GM12892 (cell line): ENCODE results near the gene GNG11.

ENCODE experiments used
- POLR2A ChIP-seq: IDR thresholded peaks from 2 replicates; pipeline ENCODE4 v1.6.1; 2011; ENCODE audit warnings: low read depth, low read length, control low read depth
- POLR2AphosphoS5 ChIP-seq: IDR thresholded peaks from 2 replicates; pipeline ENCODE4 v1.6.1; 2011; ENCODE audit warnings: low read depth, low read length, control low read depth
- TAF1 ChIP-seq: IDR thresholded peaks from 2 replicates; pipeline ENCODE4 v1.6.1; 2011; ENCODE audit warnings: low read depth, mild to moderate bottlenecking, control low read depth, low read length, borderline replicate concordance

DNA sequence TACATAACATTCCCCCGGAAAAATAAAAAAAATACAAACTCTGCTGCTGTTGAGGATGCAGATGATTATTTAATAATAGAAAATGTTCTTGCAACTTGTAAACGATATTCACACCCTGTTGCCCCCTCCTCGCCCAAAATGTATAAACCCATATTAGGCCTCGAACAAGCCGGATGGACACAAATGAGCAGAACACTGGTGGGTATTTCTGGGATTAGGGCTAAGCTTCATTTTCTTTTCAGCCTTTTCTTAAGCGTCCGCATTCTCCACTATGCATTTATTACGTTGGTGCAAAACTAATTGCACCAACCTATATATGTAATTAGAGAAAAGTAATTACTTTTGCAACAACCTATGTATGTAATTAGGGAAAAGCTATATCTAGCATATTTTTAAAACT is 349 bp upstream of the GNG11 start:
- TF ChIP-seq TAF1 (no peak), POLR2A (no peak), POLR2AphosphoS5 (no peak)
